Left ventricle myocardium inferior (tissue), 1 donor: ENCODE data around the gene UNK. TPM values are rescaled to one million over a fixed set of nuclear protein-coding genes. Genes with fewer than 3 reads are reported as not detected.
A peak's percentile ranks its signal among the peaks of the same experiment; 100 is the strongest.

Experiments
- DNase-seq: peaks from one replicate; pipeline ENCODE4 v3.0.0-alpha.2; 2020
- H3K27ac ChIP-seq: fragments of 200-600 bp; replicated peaks from 2 replicates; pipeline ENCODE4 v1.8.0; 2021
- H3K27me3 ChIP-seq: fragments of 200-600 bp; 2 replicates; pipeline ENCODE4 v1.8.0; 2021; ENCODE audit warnings: low read depth
- H3K36me3 ChIP-seq: fragments of 200-600 bp; 2 replicates; pipeline ENCODE4 v1.8.0; 2021
- H3K4me1 ChIP-seq: fragments of 200-600 bp; 2 replicates; pipeline ENCODE4 v1.8.0; 2021
- H3K4me3 ChIP-seq: fragments of 200-600 bp; 2 replicates; pipeline ENCODE4 v1.8.0; 2021; ENCODE audit warnings: mild to moderate bottlenecking, moderate library complexity
- H3K9me3 ChIP-seq: fragments of 200-600 bp; replicated peaks from 2 replicates; pipeline ENCODE4 v1.8.0; 2021
- intact Hi-C: fragments of 100-400 bp; cut with micrococcal nuclease; formaldehyde crosslinking; loops from one replicate; pipeline ENCODE4 v1.11.0; 2022
- total RNA-seq: library from RNA; stranded (reverse); fragmentation: NEBNext Ultra II Directional; extraction: Animal tissue kit (Norgen Biotek cat#: 25700); gene quantifications from one replicate; pipeline ENCODE4 v1.2.1, GENCODE V29; 2021
- TF ChIP-seq, protein P1 (sequence below): fragments of 200-600 bp; IDR thresholded peaks from 2 replicates; pipeline ENCODE4 v1.8.0; 2021; ENCODE audit warnings: antibody characterized with exemption, mild to moderate bottlenecking, borderline replicate concordance
- donor health status: DM: no; HTN: yes; CAD: no; lungs with severe emphysema.

Gene UNK
- total RNA-seq, 1 donor from 2014 or later = 14.7 TPM

DNA sequence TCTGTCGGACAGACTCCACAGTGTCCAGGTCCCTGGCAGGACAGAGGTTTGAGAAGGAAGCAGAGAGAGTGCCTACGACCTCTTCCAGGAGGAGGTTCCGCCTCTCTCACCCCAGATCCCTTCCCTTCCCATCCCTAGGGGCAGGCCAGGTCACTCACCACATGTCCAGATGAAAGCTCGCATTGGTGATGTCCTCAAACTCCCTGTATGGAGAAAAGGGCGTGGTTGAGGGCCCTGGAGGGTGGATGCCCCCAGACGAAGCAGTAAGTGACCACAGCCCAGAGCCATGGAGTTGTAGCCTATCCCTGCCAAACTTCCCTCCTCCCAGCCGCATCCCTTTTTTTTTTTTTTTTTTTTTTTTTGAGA is 56.2 kb downstream of the UNK start:
- intact Hi-C loops = no loop called here

DNA sequence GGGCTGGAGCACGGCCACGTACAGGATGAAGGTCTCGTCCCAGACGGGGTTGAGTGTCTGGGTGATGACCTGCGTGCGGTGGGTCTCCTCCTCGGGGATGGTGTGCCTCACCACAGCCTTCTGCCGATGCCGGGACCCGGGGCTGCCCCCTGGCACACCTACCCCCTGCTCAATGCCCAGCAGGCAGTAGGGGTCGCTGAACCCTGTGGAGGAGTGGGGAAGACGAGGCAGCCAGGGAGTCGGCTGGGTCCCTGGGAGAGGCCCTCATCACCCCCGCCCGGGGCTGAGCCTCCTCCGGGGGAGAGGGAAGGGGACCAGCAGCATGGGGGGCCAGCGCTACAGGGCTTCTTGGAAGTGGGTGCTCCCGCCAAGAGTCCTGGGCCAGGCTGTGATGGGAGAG is 57.8 kb downstream of the UNK start:
- Histone ChIP-seq H3K9me3 (no peaks in the 10 kb centered on the region), H3K27ac (no peak overlapping the region), H3K27me3 (no peaks in the 10 kb centered on the region), H3K4me1 (peaks cover 49% of the 10 kb centered on the region), H3K36me3 (peaks cover 16% of the 10 kb centered on the region), H3K4me3 (no peak overlapping the region)
- intact Hi-C loops = no loop called here
- DNase-seq = no peak
- TF ChIP-seq, protein P1, sequence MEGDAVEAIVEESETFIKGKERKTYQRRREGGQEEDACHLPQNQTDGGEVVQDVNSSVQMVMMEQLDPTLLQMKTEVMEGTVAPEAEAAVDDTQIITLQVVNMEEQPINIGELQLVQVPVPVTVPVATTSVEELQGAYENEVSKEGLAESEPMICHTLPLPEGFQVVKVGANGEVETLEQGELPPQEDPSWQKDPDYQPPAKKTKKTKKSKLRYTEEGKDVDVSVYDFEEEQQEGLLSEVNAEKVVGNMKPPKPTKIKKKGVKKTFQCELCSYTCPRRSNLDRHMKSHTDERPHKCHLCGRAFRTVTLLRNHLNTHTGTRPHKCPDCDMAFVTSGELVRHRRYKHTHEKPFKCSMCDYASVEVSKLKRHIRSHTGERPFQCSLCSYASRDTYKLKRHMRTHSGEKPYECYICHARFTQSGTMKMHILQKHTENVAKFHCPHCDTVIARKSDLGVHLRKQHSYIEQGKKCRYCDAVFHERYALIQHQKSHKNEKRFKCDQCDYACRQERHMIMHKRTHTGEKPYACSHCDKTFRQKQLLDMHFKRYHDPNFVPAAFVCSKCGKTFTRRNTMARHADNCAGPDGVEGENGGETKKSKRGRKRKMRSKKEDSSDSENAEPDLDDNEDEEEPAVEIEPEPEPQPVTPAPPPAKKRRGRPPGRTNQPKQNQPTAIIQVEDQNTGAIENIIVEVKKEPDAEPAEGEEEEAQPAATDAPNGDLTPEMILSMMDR = no peak

More for the DNA sequence above, 56.2 kb downstream of the UNK start:
- Histone ChIP-seq H3K9me3 (no peaks in the 10 kb centered on the region), H3K4me3 (no peak overlapping the region), H3K36me3 (peaks cover 8% of the 10 kb centered on the region), H3K27ac (no peak overlapping the region), H3K4me1 (peaks cover 33% of the 10 kb centered on the region), H3K27me3 (no peaks in the 10 kb centered on the region)
- DNase-seq = no peak
- TF ChIP-seq, protein P1 = no peak

DNA sequence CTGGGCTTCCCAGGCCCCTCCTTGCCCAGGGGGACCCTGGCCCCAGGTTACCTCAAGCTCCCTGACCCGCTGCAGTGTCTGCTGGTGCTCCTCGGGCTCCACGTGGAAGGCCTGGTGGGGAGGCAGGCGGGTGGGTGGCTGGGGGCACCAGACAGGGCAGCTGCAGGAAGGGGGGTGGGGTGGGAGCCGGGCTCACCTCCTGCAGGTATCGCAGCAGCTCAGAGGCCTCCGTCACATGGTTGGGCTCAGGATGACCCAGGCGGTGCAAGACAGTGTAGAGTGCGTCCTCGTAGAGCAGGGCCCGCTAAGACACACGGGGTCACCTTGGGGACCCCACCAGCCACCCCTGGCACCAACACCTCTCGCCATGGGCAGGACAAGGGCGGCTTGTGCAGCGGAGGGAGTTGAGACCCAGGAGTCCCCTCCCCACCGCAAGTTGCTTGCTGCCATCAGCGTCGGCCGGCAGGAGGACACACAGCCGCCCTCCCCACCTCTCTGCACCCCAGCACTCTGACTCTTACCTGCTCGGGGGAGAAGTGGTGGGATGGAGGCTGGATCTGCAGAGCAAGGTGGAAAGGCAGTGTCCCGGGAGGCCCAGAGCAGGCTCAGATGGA is 58.5 kb downstream of the UNK start:
- peaks cover 22% of the 10 kb centered on the region for H3K36me3 ChIP-seq
- no peak for DNase-seq
- no peaks in the 10 kb centered on the region for H3K9me3 ChIP-seq
- peak overlapping the region; percentile 90 for H3K27ac ChIP-seq
- H3K4me1 ChIP-seq = peaks cover 51% of the 10 kb centered on the region
- H3K27me3 ChIP-seq = no peaks in the 10 kb centered on the region
- intact Hi-C loops = no loop called here
- TF ChIP-seq, protein P1 = no peak
- H3K4me3 ChIP-seq = peak overlapping the region; percentile 39

DNA sequence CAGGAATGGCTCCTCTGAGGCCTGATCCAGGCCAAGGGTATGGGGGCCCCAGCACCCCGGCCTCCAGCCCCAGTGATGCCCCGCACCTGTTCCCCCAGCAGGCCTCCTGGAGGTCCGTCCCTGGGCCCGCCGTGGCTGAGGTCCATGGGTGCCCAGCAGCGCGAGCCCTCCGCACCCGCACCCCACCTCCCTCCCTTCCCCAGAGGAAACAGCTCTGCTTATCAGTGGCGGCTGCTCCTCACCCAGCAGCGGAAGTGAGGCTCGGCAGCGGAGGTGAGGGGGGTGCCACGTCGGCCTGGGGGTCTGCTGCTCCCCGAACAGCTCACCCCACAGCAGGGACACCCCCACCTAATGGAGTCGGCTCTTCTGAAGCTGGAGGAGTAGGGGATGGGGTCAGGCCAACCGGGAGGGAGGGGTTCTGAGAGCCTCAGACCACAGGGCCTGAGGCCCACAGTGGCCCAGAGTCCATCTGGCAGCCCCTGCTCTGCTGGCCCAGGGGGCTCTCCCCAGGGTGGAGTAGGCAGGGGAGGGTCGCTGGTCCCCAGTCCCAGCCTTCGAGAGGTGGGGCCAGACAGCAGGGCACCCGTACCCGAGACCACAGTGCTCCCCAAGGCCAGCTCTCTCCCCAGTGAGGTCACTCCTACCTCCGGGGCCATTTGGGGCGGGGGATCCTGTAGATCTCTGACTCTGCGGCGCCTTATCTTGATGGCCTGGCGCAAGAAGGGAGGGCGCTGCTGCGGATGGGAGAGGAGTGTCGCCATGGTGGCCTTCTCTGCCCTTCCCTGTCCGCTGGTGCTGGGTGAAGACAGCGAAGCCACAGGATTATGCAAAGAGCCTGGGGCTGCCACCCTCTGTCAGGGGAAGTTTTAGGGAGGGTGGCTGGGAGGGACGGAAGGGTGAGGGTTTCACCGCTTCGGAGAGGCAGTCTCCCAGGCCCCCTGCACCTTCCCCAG is 59.2 kb downstream of the UNK start, which contains the start of gene UNC13D:
Gene UNC13D, minus strand, starts transcription at position 828 of the 953 bp plus-strand sequence. Its CDS starts 67 bp downstream, at position 761.
- H3K9me3 ChIP-seq = no peaks in the 10 kb centered on the region
- no peak for DNase-seq
- intact Hi-C loops = no loop called here
- TF ChIP-seq, protein P1 = no peak
- H3K4me3 ChIP-seq = peak within 1 kb of the TSS; percentile 39
- no peaks in the 10 kb centered on the region for H3K27me3 ChIP-seq
- H3K4me1 ChIP-seq = peaks cover 53% of the 10 kb centered on the region
- H3K36me3 ChIP-seq = peaks cover 30% of the 10 kb centered on the region
- peak within 1 kb of the TSS; percentile 90 for H3K27ac ChIP-seq

DNA sequence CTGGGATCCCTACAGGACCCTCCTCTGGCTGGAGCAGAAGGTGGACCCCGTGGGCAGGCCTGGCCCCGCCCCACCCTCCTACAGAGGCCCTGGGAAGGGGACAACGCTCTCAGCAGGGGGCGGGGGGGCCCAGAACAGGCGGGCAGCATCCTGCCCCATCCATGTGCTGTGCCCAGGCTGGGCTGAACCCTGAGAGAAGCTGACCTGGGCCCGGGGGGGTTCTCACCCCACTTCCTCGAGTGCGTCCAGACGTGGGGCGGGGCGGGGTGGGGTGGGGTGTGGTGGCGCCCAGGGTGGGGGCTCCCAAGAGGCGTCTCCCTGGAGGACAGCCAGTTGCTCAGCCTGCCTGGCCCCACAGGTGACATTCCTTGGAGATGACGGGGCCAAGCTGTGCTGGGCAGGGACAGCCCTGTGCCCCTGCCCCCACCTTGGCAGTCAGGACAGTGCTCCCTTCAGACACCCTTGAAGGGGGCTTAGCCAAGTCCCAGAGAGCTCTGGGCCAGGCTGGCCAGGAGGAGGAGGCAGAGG is 60.0 kb downstream of the UNK start:
- peaks cover 60% of the 10 kb centered on the region for H3K4me1 ChIP-seq
- DNase-seq = no peak
- TF ChIP-seq, protein P1 = no peak
- intact Hi-C loops = no loop called here
- H3K27me3 ChIP-seq = no peaks in the 10 kb centered on the region
- H3K9me3 ChIP-seq = no peaks in the 10 kb centered on the region
- H3K27ac ChIP-seq = peak overlapping the region; percentile 90
- peaks cover 38% of the 10 kb centered on the region for H3K36me3 ChIP-seq
- peak overlapping the region; percentile 39 for H3K4me3 ChIP-seq
